GM12874 (cell line): ENCODE results near the gene PRSS22.

ENCODE experiments used
- TF ChIP-seq, protein P1 (sequence below): IDR thresholded peaks from 2 replicates; pipeline ENCODE4 v1.5.1; 2011; ENCODE audit warnings: low read depth, mild to moderate bottlenecking, control low read depth, low read length, moderate library complexity; ENCODE audit not compliant: insufficient read depth

PRSS22 gene

DNA sequence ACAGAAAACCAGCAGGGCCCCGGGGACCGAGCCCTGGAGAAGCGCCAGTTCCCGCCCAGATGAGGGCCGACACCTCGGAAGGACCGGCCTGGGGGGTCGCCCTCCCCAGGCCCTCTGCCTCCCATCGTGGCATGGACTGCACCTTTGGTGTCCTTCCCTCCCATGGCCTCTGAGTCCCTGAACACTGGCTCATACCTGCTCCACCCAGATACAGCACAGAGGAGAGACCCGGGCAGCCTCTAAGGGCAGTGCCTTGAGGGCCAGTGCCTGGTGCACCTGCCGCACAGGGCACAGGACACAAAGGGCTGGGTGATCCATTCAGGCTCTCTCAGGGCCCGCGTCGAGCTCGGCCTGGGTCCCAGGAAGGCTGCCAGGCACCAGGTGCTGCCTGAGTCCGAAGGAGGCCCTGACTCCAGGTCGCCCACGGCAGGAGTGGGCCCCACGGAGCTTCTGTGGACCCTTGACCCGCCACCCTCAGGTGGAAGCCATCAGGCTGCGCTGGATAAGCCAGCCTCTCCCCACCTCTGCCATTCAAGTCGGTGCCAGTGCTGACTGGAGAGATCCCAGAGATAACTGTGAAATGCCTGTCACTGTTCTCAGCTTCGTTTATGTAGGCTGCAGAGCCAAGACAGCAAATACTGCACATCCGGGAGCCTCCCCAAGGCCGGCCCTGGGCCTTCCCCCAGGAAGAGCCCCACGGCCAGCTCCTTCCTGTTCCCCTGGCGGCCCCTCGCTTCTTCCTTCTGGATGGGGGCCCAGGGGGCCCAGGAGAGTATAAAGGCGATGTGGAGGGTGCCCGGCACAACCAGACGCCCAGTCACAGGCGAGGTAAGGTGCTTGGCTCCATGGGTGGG, 28.2 kb downstream of the PRSS22 start, which contains the start of gene ZG16B:
TSS of gene ZG16B (plus strand) at position 803 of the 854 bp plus-strand sequence. CDS start 139 bp downstream, outside the sequence.
- TF ChIP-seq, protein P1, sequence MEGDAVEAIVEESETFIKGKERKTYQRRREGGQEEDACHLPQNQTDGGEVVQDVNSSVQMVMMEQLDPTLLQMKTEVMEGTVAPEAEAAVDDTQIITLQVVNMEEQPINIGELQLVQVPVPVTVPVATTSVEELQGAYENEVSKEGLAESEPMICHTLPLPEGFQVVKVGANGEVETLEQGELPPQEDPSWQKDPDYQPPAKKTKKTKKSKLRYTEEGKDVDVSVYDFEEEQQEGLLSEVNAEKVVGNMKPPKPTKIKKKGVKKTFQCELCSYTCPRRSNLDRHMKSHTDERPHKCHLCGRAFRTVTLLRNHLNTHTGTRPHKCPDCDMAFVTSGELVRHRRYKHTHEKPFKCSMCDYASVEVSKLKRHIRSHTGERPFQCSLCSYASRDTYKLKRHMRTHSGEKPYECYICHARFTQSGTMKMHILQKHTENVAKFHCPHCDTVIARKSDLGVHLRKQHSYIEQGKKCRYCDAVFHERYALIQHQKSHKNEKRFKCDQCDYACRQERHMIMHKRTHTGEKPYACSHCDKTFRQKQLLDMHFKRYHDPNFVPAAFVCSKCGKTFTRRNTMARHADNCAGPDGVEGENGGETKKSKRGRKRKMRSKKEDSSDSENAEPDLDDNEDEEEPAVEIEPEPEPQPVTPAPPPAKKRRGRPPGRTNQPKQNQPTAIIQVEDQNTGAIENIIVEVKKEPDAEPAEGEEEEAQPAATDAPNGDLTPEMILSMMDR, result no peak

DNA sequence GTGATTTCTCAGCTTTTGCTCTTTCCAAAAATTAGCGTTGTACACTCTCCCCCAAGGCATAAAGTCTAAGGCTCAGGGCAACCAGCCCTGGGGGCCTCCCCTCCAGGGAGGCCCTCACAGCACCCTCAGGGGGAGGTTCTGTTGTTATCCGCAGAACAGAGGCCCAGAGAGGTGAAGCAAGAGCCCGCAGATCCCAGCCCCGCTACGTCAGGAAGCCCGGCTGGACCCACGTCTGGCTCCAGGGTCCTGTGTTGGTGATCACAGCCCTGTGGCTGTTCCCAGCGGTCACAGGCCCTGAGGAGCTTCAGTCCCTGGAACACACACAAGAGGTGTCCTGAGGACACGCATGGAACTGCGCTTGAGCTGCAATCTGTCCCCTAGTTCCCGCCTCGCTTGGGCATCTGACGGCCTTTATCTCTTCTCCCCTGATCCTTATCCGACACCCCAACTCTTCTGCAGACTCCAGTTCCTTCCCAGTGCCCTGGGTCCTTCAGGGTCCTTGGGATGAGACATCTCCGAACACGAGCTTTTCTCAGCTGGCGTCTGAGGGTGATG, 29.0 kb downstream of the PRSS22 start:
- TF ChIP-seq, protein P1, result no peak

DNA sequence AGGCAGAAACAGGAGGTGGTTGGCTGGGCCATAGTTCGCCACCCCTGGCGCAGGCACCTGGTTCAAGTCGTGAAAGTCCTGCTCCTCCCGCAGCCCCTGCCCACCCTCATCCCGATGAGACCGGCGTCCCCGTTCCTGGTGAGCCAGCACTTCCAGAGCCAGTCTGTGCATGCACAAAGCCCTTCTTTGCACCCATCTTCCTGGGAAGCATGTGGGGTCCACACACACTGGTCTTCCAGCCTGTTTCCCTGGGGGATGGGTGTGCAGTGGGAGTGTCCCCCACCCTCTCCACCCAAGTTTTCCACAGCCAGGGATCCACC, 29.5 kb downstream of the PRSS22 start:
- TF ChIP-seq, protein P1, result no peak

DNA sequence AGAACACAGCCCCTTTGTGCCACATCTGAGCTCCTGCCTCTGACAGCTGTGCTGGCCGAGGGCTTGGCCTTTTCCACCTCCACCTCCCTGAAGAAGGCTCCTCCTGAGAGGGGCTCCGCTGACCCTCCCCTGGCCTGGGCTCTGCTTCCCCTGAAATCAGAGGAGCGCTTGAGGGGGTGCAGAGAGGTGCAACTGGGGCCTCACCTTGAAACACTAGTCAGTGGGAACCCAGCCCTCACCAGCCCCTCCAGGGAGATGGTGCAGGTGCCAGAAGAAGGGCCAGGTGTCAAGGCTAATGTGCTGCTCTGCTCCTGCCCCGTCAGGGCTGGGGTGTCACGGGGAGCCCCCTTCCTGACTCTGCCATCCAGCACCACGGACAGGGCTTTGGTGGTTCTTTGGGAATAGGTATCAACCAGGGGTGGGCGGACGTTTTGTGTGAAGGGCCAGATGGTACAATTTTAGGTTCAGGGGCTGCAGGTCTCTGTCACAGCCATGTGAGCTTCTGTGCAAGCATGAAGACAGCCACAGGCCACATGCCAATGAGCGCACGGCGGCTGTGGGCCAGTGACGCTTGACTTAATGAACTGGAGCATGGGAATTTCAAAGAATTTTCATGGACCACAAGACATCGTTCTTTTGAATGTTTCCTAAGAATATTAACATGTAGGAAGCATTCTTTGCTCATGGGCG, 30.0 kb downstream of the PRSS22 start:
- TF ChIP-seq, protein P1, result no peak

DNA sequence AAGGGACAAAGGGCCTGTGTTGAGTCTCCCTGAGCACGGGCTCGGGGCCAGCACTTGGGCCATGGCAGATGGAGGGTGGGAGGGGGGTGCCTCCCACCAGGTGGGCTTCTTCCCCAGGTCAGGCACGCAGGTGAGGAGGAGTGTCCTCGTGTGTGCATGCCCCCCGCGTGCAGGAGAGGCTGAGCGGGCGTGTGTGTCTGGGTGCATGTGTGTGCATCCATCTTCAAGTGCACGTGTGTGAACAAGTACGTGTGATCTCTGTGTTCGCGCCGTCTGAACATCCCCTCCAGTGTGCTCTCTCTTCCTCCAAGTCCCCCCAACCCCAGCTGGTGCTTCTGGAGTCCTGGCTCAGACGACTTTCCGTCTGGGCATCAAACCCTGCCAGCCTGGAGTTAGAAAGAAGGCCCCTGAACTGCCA, 30.6 kb downstream of the PRSS22 start:
- TF ChIP-seq, protein P1, result no peak

DNA sequence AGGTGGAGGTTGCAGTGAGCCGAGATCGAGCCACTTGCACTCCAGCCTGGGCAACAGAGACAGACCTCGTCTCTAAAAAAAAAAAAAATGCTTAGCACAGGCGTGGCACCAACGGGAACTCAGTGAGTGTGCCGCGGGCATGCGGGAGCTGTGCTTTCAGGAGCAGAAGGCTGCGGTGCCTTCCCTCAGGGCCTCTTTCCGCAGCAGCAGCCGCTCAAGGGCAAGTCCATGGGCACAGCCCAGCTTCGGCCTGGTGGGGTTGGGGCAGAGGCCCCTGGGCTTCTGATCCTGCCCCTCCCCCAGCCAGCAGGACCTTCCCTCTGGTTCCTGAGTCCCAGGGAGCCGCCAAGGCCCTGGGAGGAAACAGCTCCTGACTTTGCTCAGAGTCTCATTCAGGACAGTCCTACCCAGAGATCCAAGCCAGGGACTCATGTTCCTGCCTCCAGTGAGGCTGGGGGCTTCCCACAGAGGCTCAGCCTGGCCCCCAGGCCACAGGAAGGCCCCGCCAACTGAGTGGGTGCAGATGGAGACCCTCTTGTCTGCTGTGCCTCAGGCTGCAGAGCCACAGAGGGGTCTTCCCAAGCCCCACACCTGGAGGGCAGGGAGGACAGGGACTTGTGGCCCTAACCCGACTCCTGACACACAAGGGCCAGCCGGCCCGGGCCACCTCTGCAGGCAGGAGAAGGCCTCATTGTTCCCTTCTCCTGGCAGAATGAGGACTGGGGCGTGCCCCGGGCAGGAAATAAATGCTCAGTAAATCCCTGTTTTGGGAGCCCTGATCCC, 31.2 kb downstream of the PRSS22 start:
- TF ChIP-seq, protein P1, result no peak

DNA sequence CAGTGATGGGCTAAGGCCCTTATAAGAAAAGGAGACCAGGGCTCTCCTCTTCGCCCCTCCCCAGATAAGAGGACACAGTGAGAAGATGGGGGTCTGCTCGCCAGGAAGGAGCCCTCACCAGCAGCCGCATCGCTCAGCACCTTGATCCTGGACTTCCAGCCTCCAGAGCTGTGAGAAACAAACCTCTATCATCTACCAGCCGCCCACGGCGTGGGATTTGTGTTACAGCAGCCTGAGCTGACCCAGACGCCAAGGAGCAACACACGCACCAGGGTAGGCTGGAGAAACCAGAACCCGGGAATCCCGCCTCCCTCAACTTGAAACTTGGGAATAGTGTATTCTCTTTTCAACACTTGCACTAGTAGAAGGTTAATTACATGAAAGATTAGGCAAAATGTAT, 32.1 kb downstream of the PRSS22 start:
- TF ChIP-seq, protein P1, result no peak
